ENCODE measurements around the gene TC2N. TPM values are rescaled to one million over a fixed set of nuclear protein-coding genes. Genes with fewer than 3 reads are reported as not detected.

Gene TC2N
- polyA plus RNA-seq, 1 donor from 2014 or later = 2.1 TPM

- no peak overlapping the region for H3K4me3 ChIP-seq (ENCODE audit: low read length)
- H3K4me2 ChIP-seq (ENCODE audit: low read length) = no peak overlapping the region
- no peak overlapping the region for H3K27ac ChIP-seq (ENCODE audit: low read length)
- H4K20me1 ChIP-seq (ENCODE audit: insufficient read depth) = no peaks in the 10 kb centered on the region
- no peaks in the 10 kb centered on the region for H3K9me2 ChIP-seq (ENCODE audit: insufficient read depth, low read length)
- no peak overlapping the region for H2AFZ ChIP-seq (ENCODE audit: low read depth, low read length)
- no peaks in the 10 kb centered on the region for H3K36me3 ChIP-seq (ENCODE audit: insufficient read depth, low read length)
- no peaks in the 10 kb centered on the region for H3K9me3 ChIP-seq (ENCODE audit: low read length)
- H3F3A ChIP-seq (ENCODE audit: insufficient read depth, low read length, poor library complexity, severe bottlenecking) = no peaks in the 10 kb centered on the region
- TF ChIP-seq MXI1 (conservative IDR thresholded peaks at IDR 0.05; ENCODE audit: poor library complexity, severe bottlenecking) (no peak), POLR2AphosphoS5 (IDR thresholded peaks at IDR 0.05) (no peak), REST (IDR thresholded peaks at IDR 0.05; ENCODE audit: borderline replicate concordance) (no peak), SMC3 (conservative IDR thresholded peaks at IDR 0.05; ENCODE audit: poor library complexity) (no peak), RAD21 (conservative IDR thresholded peaks at IDR 0.05) (no peak), TAF1 (IDR thresholded peaks at IDR 0.05; ENCODE audit: low read depth) (no peak), EP300 (conservative IDR thresholded peaks at IDR 0.05; ENCODE audit: poor library complexity, severe bottlenecking) (no peak), CTCF (IDR thresholded peaks at IDR 0.05; ENCODE audit: poor library complexity, severe bottlenecking) (no peak), EZH2 (IDR thresholded peaks at IDR 0.05; ENCODE audit: borderline replicate concordance, insufficient read depth, low read length, poor library complexity, severe bottlenecking) (no peak)
- H3K79me2 ChIP-seq (replicated peaks; ENCODE audit: insufficient read depth, low read length) = no peaks in the 10 kb centered on the region
- H3K9ac ChIP-seq (ENCODE audit: low read length) = no peak overlapping the region
- no peaks in the 10 kb centered on the region for H3K27me3 ChIP-seq (ENCODE audit: insufficient read depth, low read depth, low read length)
Observed at GRCh38 chr14:91745344-91745743, 122.0 kb downstream of the TC2N start.

GRCh38 chr14:91744068-91744480, 123.3 kb downstream of the TC2N start:
- TF ChIP-seq TAF1 (IDR thresholded peaks at IDR 0.05; ENCODE audit: low read depth) = no peak
- TF ChIP-seq MXI1 (conservative IDR thresholded peaks at IDR 0.05; ENCODE audit: poor library complexity, severe bottlenecking) = no peak
- TF ChIP-seq CTCF (IDR thresholded peaks at IDR 0.05; ENCODE audit: poor library complexity, severe bottlenecking) = no peak
- TF ChIP-seq SMC3 (conservative IDR thresholded peaks at IDR 0.05; ENCODE audit: poor library complexity) = no peak
- no peak for TF ChIP-seq POLR2AphosphoS5 (IDR thresholded peaks at IDR 0.05)
- no peak for TF ChIP-seq EZH2 (IDR thresholded peaks at IDR 0.05; ENCODE audit: borderline replicate concordance, insufficient read depth, low read length, poor library complexity, severe bottlenecking)
- no peak for TF ChIP-seq EP300 (conservative IDR thresholded peaks at IDR 0.05; ENCODE audit: poor library complexity, severe bottlenecking)
- TF ChIP-seq RAD21 (conservative IDR thresholded peaks at IDR 0.05) = no peak
- no peak for TF ChIP-seq REST (IDR thresholded peaks at IDR 0.05; ENCODE audit: borderline replicate concordance)
- H3K4me3 ChIP-seq (ENCODE audit: low read length) = no peak overlapping the region
- no peak overlapping the region for H3K27ac ChIP-seq (ENCODE audit: low read length)
- H3K36me3 ChIP-seq (ENCODE audit: insufficient read depth, low read length) = no peaks in the 10 kb centered on the region
- H3K27me3 ChIP-seq (ENCODE audit: insufficient read depth, low read depth, low read length) = no peaks in the 10 kb centered on the region
- no peaks in the 10 kb centered on the region for H3K9me2 ChIP-seq (ENCODE audit: insufficient read depth, low read length)
- no peaks in the 10 kb centered on the region for H4K20me1 ChIP-seq (ENCODE audit: insufficient read depth)
- no peak overlapping the region for H3K9ac ChIP-seq (ENCODE audit: low read length)
- no peak overlapping the region for H3K4me2 ChIP-seq (ENCODE audit: low read length)
- no peaks in the 10 kb centered on the region for H3F3A ChIP-seq (ENCODE audit: insufficient read depth, low read length, poor library complexity, severe bottlenecking)
- no peaks in the 10 kb centered on the region for H3K79me2 ChIP-seq (replicated peaks; ENCODE audit: insufficient read depth, low read length)
- no peaks in the 10 kb centered on the region for H3K9me3 ChIP-seq (ENCODE audit: low read length)
- H2AFZ ChIP-seq (ENCODE audit: low read depth, low read length) = no peak overlapping the region

All from neural cell (in vitro differentiated cells).